8988T (cell line): ENCODE results near the gene AVPR2.

Source experiments
- DNase-seq: peaks from one replicate; pipeline ENCODE4 v3.0.0; 2011

The AVPR2 gene

GRCh38 chrX:153903991-153904957 lies at the start of gene AVPR2:
Gene AVPR2, plus strand, starts transcription at chrX:153904673. Its CDS starts 473 bp downstream, at chrX:153905146.
- no peak for DNase-seq

GRCh38 chrX:153854702-153855101 lies 49.8 kb upstream of the AVPR2 start:
- no peak for DNase-seq

GRCh38 chrX:153857348-153857903 lies 47.0 kb upstream of the AVPR2 start:
- DNase-seq = no peak

- DNase-seq = no peak
These were observed 43.3 kb upstream of the AVPR2 start for GRCh38 chrX:153861151-153861550.

- peak; percentile 11 for DNase-seq
These were observed 42.7 kb upstream of the AVPR2 start for GRCh38 chrX:153861733-153862310.

GRCh38 chrX:153862369-153863250 lies 41.9 kb upstream of the AVPR2 start:
- DNase-seq = no peak

- peak; percentile 19 for DNase-seq
These were observed 41.1 kb upstream of the AVPR2 start for GRCh38 chrX:153863251-153863991.

GRCh38 chrX:153864101-153864500 lies 40.4 kb upstream of the AVPR2 start:
- DNase-seq = no peak

GRCh38 chrX:153864561-153865320 lies 39.7 kb upstream of the AVPR2 start:
- DNase-seq = peak; percentile 26

- DNase-seq = no peak
These were observed 39.2 kb upstream of the AVPR2 start for GRCh38 chrX:153865321-153865580.

GRCh38 chrX:153865685-153866084 lies 38.8 kb upstream of the AVPR2 start:
- no peak for DNase-seq

- no peak for DNase-seq
These were observed 38.0 kb upstream of the AVPR2 start for GRCh38 chrX:153866302-153867019.

GRCh38 chrX:153867139-153867538 lies 37.3 kb upstream of the AVPR2 start:
- DNase-seq = peak; percentile 10

- peak; percentile 10 for DNase-seq
These were observed 36.8 kb upstream of the AVPR2 start for GRCh38 chrX:153867671-153868070.

GRCh38 chrX:153868576-153869472 lies 35.6 kb upstream of the AVPR2 start:
- DNase-seq = no peak

- DNase-seq = peak; percentile 14
These were observed 34.8 kb upstream of the AVPR2 start for GRCh38 chrX:153869473-153870287.

- DNase-seq = peak; percentile 27
These were observed 34.2 kb upstream of the AVPR2 start for GRCh38 chrX:153870288-153870690.

- DNase-seq = peak; percentile 57
These were observed 33.6 kb upstream of the AVPR2 start for GRCh38 chrX:153870791-153871360.
